Esophagus squamous epithelium (tissue), 4 donors: ENCODE results near the gene NOG.

Source experiments
- POLR2A ChIP-seq, 4 donors: fragments of 450-650 bp; IDR thresholded peaks; one replicate each; pipeline ENCODE4 v1.6.1; 2017; ENCODE audit warnings: antibody characterized with exemption in 4 of 4, mild to moderate bottlenecking in 4 of 4, moderate library complexity in 3 of 4
- TF ChIP-seq, protein P1 (sequence below), 6 experiments: fragments of 450-650 bp in 4 of 6; fragments of 200-600 bp in 2 of 6; sonication (generic) in 2 of 6; IDR thresholded peaks; one replicate each; pipeline ENCODE4 v1.5.1; 2016 to 2019; ENCODE audit warnings: antibody characterized with exemption in 6 of 6, mild to moderate bottlenecking in 4 of 6, moderate library complexity in 4 of 6

GRCh38 chr17:56604691-56605290, 11.3 kb downstream of the NOG start:
- TF ChIP-seq, protein P1, sequence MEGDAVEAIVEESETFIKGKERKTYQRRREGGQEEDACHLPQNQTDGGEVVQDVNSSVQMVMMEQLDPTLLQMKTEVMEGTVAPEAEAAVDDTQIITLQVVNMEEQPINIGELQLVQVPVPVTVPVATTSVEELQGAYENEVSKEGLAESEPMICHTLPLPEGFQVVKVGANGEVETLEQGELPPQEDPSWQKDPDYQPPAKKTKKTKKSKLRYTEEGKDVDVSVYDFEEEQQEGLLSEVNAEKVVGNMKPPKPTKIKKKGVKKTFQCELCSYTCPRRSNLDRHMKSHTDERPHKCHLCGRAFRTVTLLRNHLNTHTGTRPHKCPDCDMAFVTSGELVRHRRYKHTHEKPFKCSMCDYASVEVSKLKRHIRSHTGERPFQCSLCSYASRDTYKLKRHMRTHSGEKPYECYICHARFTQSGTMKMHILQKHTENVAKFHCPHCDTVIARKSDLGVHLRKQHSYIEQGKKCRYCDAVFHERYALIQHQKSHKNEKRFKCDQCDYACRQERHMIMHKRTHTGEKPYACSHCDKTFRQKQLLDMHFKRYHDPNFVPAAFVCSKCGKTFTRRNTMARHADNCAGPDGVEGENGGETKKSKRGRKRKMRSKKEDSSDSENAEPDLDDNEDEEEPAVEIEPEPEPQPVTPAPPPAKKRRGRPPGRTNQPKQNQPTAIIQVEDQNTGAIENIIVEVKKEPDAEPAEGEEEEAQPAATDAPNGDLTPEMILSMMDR (IDR thresholded peaks at IDR 0.05) = no peak
- TF ChIP-seq POLR2A (IDR thresholded peaks at IDR 0.05) = no peak
